Endothelial cell of umbilical vein (primary cell): ENCODE data around the gene IL16.

ENCODE experiments used
- MYC ChIP-seq: IDR thresholded peaks from one replicate; pipeline ENCODE4 v1.6.1; 2011; ENCODE audit warnings: mild to moderate bottlenecking, low read depth, low read length
- POLR2A ChIP-seq: IDR thresholded peaks from 2 replicates; pipeline ENCODE4 v1.6.1; 2012; ENCODE audit warnings: low read depth, mild to moderate bottlenecking, control low read depth, low read length
- POLR2AphosphoS5 ChIP-seq: IDR thresholded peaks from 2 replicates; pipeline ENCODE4 v1.6.1; 2012; ENCODE audit warnings: low read depth, mild to moderate bottlenecking, control low read depth, low read length, moderate library complexity; ENCODE audit not compliant: insufficient read depth

- TF ChIP-seq POLR2A = no peak
- no peak for TF ChIP-seq MYC
- TF ChIP-seq POLR2AphosphoS5 = no peak
Measured at GRCh38 chr15:81316267-81316666, 119.6 kb downstream of the IL16 start.
